Mesendoderm (in vitro differentiated cells): ENCODE data around the gene MRPL20.
A peak's percentile ranks its signal among the peaks of the same experiment; 100 is the strongest.

Experiments used
- DNase-seq: peaks from one replicate; pipeline ENCODE4 v3.0.0; 2013
- H2AK5ac ChIP-seq: 2 replicates; pipeline ENCODE4 v1.6.1; 2013; ENCODE audit warnings: low read length, inconsistent platforms
- H2BK120ac ChIP-seq: 2 replicates; pipeline ENCODE4 v1.6.1; 2013; ENCODE audit warnings: low read depth, mild to moderate bottlenecking, low read length, moderate library complexity, mixed read lengths
- H2BK15ac ChIP-seq: replicated peaks from 2 replicates; pipeline ENCODE4 v1.6.1; 2013; ENCODE audit warnings: low read depth, mild to moderate bottlenecking, moderate library complexity
- H2BK5ac ChIP-seq: 2 replicates; pipeline ENCODE4 v1.6.1; 2013; ENCODE audit warnings: low read length, inconsistent platforms
- H3K18ac ChIP-seq: 2 replicates; pipeline ENCODE4 v1.6.1; 2013; ENCODE audit warnings: mild to moderate bottlenecking, low read length, mixed read lengths
- H3K23ac ChIP-seq: one replicate; pipeline ENCODE4 v1.6.1; 2013; ENCODE audit warnings: low read length
- H3K27ac ChIP-seq: 2 replicates; pipeline ENCODE4 v1.5.1; 2013; ENCODE audit warnings: low read depth, mild to moderate bottlenecking, inconsistent platforms, low read length, moderate library complexity
- H3K27me3 ChIP-seq: 2 replicates; pipeline ENCODE4 v1.6.1; 2013; ENCODE audit warnings: low read length, control low read depth, mild to moderate bottlenecking, inconsistent platforms; ENCODE audit not compliant: insufficient read depth, poor library complexity
- H3K36me3 ChIP-seq: 2 replicates; pipeline ENCODE4 v1.6.1; 2013; ENCODE audit warnings: low read length, inconsistent platforms; ENCODE audit not compliant: control insufficient read depth, insufficient read depth
- H3K4ac ChIP-seq: one replicate; pipeline ENCODE4 v1.6.1; 2013; ENCODE audit warnings: low read depth, mild to moderate bottlenecking, low read length, moderate library complexity
- H3K4me1 ChIP-seq: 2 replicates; pipeline ENCODE4 v1.6.1; 2013; ENCODE audit warnings: low read depth, low read length, inconsistent platforms; ENCODE audit not compliant: control insufficient read depth
- H3K4me2 ChIP-seq: 2 replicates; pipeline ENCODE4 v1.6.1; 2013; ENCODE audit warnings: low read length
- H3K4me3 ChIP-seq: 2 replicates; pipeline ENCODE4 v1.5.1; 2013; ENCODE audit warnings: mild to moderate bottlenecking, low read length
- H3K56ac ChIP-seq: one replicate; pipeline ENCODE4 v1.6.1; 2013; ENCODE audit warnings: low read length
- H3K79me1 ChIP-seq: 2 replicates; pipeline ENCODE4 v1.6.1; 2013; ENCODE audit warnings: low read length, inconsistent platforms
- H3K79me2 ChIP-seq: 2 replicates; pipeline ENCODE4 v1.6.1; 2013; ENCODE audit warnings: mild to moderate bottlenecking, low read length; ENCODE audit not compliant: control insufficient read depth, insufficient read depth
- H3K9ac ChIP-seq: 2 replicates; pipeline ENCODE4 v1.6.1; 2013; ENCODE audit warnings: low read length, inconsistent platforms
- H4K5ac ChIP-seq: one replicate; pipeline ENCODE4 v1.6.1; 2013; ENCODE audit warnings: low read length
- H4K8ac ChIP-seq: one replicate; pipeline ENCODE4 v1.6.1; 2013; ENCODE audit warnings: low read depth, mild to moderate bottlenecking, control low read depth, low read length, moderate library complexity
- WGBS: extraction: QIAGEN DNeasy Blood & Tissue Kit; methylation state at CpG from one replicate; pipeline ENCODE4 v1.1.7; 2013; ENCODE audit warnings: low lambda C conversion rate, missing lambda C conversion rate; ENCODE audit not compliant: insufficient coverage; ENCODE audit errors: extremely low coverage; 5-methylcytosine and 5-hydroxymethylcytosine counted together

MRPL20 gene

GRCh38 chr1:1354271-1355247 is 52.5 kb downstream of the MRPL20 start:
- Histone ChIP-seq H4K5ac (no peak overlapping the region), H2BK5ac (no peak overlapping the region), H3K4ac (peak overlapping the region; percentile 74), H3K79me1 (no peaks in the 10 kb centered on the region), H2AK5ac (no peak overlapping the region), H3K27ac (no peak overlapping the region), H3K23ac (no peak overlapping the region), H3K9ac (peak overlapping the region; percentile 24), H2BK15ac (no peak overlapping the region), H3K4me2 (peak overlapping the region; percentile 5), H3K56ac (peak overlapping the region; percentile 28), H3K18ac (no peak overlapping the region), H3K4me1 (no peaks in the 10 kb centered on the region), H3K36me3 (no peaks in the 10 kb centered on the region), H3K4me3 (no peak overlapping the region), H3K27me3 (peaks cover 6% of the 10 kb centered on the region), H4K8ac (no peak overlapping the region), H2BK120ac (no peak overlapping the region), H3K79me2 (no peaks in the 10 kb centered on the region)
- no CpG with 5 or more reads among the region's 116 CpGs for WGBS
- no peak for DNase-seq

DNA sequence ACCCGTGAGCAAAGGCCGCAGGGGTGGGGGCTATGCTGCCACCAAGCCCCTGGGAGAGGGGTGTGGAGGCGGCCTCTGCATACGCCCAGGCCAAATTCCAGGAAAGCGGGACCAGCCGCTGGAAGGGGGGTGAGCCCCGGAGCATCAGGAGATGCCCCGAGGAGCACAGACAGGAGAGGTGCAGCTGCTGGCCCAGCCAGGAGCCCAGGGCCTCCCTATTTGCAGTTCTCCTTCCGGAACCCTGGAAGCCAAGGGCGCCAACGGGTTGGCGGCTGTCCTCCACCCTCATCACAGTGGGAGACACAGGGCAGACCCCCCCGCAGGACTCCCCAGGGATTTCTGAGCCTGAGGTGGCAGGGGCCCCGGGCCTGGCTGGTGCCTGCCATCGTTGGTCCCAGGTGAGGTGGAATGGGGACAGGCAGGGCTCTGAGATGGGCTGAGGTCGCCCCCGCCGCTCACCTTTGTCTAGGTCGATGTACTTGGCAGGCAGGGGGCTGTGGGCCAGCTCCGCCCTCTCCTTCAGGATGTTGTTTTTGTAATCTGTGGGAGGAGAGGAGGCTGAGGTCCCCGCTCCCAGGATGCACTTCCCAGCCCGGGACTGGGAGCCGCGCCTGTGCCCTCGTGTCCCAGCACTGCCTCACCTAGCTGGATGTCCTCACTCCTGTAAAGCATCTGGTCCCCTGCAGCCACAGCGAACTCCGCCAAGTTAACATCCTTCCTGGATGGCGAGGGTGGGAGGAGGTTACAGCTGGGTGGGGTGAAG is 53.5 kb downstream of the MRPL20 start:
- peak; percentile 80 for DNase-seq
- Histone ChIP-seq H3K4me1 (no peaks in the 10 kb centered on the region), H3K56ac (peak overlapping the region; percentile 44), H2BK5ac (no peak overlapping the region), H3K27me3 (peaks cover 6% of the 10 kb centered on the region), H3K36me3 (no peaks in the 10 kb centered on the region), H3K4me3 (no peak overlapping the region), H3K4ac (peak overlapping the region; percentile 74), H3K23ac (no peak overlapping the region), H2AK5ac (no peak overlapping the region), H2BK120ac (no peak overlapping the region), H4K5ac (no peak overlapping the region), H3K79me1 (no peaks in the 10 kb centered on the region), H2BK15ac (no peak overlapping the region), H4K8ac (no peak overlapping the region), H3K79me2 (no peaks in the 10 kb centered on the region), H3K4me2 (peak overlapping the region; percentile 9), H3K27ac (no peak overlapping the region), H3K9ac (peak overlapping the region; percentile 54), H3K18ac (no peak overlapping the region)
- WGBS = no CpG with 5 or more reads among the region's 28 CpGs

DNA sequence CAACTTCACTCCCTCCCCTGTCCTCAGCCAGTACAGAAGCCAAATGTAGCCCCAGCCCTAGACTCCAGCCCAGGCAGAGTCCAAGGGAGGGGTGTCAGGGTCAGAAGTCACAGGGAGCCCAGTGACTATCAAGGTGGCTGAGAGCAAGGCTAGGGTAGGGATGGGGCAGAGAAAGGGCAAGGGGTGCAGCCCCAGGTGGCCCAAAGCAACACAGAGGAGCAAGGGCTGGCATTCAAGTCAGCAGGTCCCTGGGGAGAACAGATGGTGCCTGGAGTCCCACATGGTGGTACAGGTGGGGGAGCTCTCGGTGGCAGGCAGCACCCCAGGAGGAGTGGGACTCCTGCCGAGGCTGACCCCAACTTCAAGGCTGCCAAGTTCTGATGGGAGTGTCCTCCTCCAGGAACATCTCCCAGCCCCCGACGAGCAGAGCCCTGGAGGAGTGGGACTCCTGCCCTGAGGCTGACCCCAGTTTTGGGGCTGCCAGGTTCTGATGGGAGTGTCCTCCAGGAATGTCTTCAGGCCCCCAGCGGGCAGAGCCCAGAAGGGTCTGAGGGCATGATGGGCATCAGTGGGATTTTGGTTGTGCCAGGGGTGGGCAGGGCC is 54.2 kb downstream of the MRPL20 start:
- H3K18ac ChIP-seq = no peak overlapping the region
- H3K4me2 ChIP-seq = no peak overlapping the region
- no peak overlapping the region for H2AK5ac ChIP-seq
- H3K27ac ChIP-seq = no peak overlapping the region
- no peaks in the 10 kb centered on the region for H3K79me1 ChIP-seq
- no peak overlapping the region for H3K4ac ChIP-seq
- H2BK120ac ChIP-seq = no peak overlapping the region
- no peak overlapping the region for H2BK15ac ChIP-seq
- no peak overlapping the region for H4K5ac ChIP-seq
- H3K4me3 ChIP-seq = no peak overlapping the region
- H3K27me3 ChIP-seq = peaks cover 6% of the 10 kb centered on the region
- H3K36me3 ChIP-seq = no peaks in the 10 kb centered on the region
- no peak overlapping the region for H2BK5ac ChIP-seq
- no peak for DNase-seq
- no peak overlapping the region for H3K23ac ChIP-seq
- peak overlapping the region; percentile 2 for H3K9ac ChIP-seq
- H3K79me2 ChIP-seq = no peaks in the 10 kb centered on the region
- H3K56ac ChIP-seq = peak overlapping the region; percentile 44
- no peak overlapping the region for H4K8ac ChIP-seq
- no peaks in the 10 kb centered on the region for H3K4me1 ChIP-seq
- WGBS = no CpG with 5 or more reads among the region's 5 CpGs
